HFF-Myc (cell line): ENCODE data around the gene ANGPTL4.

Experiments used
- DNase-seq: peaks from one replicate; pipeline ENCODE4 v3.0.0-alpha.2; 2011; ENCODE audit warnings: low read depth; ENCODE audit errors: extremely low read depth
- H3K4me3 ChIP-seq: replicated peaks from 2 replicates; pipeline ENCODE4 v1.5.1; 2011; ENCODE audit warnings: low read depth, mild to moderate bottlenecking, control low read depth, low read length
- TF ChIP-seq, protein P1 (sequence below): IDR thresholded peaks from 2 replicates; pipeline ENCODE4 v1.5.1; 2012; ENCODE audit warnings: mild to moderate bottlenecking, low read depth, low read length, control low read depth; ENCODE audit errors: missing control alignments

Gene ANGPTL4

DNA sequence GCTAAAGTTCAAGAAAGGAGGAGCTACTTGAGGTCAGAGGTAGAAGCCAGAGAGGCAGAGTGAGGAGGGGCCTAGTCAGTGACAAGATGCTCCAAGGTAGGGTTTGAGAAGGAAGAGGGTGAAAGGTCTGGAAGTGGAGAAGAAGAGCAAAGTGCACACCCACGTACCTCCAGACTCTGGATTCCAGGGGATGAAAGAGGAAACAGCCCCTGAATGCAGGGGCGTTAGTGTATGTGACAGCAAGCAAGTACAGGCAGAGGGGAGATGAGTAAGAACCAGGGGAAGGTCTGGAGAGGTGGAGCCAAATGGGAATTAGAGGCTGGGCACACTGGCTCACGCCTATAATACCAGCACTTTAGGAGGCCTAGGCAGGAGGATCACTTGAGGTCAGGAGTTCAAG lies 34.0 kb upstream of the ANGPTL4 start:
- DNase-seq, result no peak
- TF ChIP-seq, protein P1, sequence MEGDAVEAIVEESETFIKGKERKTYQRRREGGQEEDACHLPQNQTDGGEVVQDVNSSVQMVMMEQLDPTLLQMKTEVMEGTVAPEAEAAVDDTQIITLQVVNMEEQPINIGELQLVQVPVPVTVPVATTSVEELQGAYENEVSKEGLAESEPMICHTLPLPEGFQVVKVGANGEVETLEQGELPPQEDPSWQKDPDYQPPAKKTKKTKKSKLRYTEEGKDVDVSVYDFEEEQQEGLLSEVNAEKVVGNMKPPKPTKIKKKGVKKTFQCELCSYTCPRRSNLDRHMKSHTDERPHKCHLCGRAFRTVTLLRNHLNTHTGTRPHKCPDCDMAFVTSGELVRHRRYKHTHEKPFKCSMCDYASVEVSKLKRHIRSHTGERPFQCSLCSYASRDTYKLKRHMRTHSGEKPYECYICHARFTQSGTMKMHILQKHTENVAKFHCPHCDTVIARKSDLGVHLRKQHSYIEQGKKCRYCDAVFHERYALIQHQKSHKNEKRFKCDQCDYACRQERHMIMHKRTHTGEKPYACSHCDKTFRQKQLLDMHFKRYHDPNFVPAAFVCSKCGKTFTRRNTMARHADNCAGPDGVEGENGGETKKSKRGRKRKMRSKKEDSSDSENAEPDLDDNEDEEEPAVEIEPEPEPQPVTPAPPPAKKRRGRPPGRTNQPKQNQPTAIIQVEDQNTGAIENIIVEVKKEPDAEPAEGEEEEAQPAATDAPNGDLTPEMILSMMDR, result no peak

DNA sequence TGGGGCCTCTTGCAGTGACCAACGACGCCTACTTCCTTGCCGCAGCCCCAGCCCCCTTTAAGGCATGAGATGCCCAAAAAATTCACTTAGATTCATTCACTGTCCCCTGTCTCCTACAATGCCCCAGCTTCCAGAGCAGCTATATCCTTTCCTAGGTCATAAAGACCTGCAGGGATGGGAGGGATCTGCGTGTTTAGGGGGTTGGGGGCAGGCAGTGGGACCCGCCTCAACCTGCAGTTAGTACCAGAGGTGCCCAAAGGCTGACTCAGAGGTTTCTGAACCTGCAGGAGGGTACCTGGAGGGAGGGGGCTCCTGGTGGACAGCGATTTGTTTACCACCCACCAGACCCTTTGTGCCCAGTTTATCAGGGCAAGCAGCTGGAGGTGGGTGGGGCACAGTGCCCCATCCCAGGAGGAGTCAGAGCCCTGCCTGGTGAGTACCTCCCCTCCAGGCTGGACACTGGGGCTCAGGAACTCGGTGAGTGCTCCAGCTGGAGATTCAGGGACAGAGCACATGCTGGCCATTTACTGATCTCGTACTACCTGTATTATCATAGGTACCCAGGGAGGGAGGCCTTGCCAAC lies 32.6 kb upstream of the ANGPTL4 start:
- TF ChIP-seq, protein P1, result no peak
- DNase-seq, result no peak
- no peak overlapping the region for H3K4me3 ChIP-seq

More for the DNA sequence above, 34.0 kb upstream of the ANGPTL4 start:
- H3K4me3 ChIP-seq, result no peak overlapping the region

GRCh38 chr19:8332976-8333766 lies 30.8 kb upstream of the ANGPTL4 start:
- DNase-seq, result no peak
- no peak overlapping the region for H3K4me3 ChIP-seq
- TF ChIP-seq, protein P1, result no peak

DNA sequence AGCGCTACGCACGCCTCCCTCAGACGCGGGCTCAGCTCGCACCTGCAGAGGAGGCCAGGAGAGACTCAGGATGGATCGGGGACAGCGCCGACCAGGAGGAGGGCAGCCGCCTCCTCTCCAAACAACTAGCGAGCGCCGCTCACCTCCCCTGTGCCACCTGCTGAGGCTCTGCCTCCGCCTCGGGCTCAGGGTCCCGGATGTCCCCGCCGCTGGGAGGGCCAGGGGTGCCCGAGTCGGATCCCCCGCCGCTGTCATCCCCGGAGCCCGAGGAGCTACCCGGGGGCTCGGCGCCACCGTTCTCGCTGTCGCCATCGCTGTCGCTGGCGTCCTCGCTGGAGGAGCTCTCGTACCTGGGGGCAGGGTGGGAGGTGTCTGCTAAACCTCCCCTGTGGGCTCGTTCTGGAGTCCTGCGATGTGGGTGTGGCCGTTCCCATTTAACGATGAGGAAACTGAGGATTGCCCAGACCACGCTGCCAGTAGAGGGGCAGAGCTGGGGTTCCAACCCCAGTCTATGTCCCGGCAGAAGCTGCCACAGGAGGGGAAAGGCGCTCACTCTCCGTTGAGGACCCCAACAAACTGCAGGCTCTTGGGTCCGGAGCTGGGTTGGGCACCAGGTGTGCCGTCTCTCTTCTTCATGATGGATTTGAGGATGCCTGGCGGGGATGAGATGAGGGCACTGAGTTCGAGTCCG lies 30.0 kb upstream of the ANGPTL4 start:
- TF ChIP-seq, protein P1, result no peak
- DNase-seq, result no peak
- H3K4me3 ChIP-seq, result peak overlapping the region; percentile 7; the same call in 1 of the 2 replicates

DNA sequence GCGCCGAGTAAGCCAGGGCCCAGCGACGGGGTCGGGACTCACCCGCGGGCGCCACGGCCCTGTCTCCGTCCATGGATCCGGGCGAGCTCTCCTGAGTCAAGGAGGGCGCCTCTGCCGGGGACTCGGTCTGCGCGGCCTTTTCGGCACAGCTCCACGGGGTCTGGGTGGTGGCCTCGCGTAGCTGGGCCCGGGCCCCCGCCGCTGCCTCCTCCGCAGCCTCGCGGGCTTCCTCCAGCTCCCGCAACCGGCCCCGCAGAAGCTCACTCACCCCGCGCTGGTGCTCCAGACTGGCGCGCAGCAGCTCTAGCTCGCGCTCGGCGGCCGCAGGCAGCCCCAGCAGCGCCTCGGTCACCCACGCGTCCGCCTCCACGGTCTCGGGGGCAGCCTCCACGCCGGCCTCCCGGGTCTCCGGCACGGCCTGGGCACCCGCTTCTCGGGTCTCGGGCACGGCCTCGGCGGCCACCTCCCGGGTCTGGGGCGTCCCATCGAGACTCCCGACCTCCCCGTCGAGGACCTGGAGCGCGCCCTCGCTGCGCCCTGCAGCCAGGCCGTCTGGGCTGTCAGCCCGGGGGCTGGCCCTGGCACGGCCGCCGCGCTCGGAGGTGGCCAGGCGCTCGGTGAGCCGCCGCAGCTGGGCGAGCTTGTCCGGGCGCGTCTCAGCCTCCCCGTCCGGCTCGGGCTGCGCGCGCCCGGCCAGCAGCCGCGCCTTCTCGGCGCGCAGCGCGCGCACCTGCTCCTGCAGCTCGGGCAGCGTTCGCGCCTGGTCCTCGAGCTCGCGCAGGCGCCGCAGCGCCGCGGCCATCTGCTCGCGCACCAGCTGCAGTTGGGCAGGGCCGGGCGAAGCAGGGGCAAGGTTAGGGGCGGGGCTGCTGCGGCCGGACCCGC lies 29.3 kb upstream of the ANGPTL4 start:
- no peak for DNase-seq
- H3K4me3 ChIP-seq, result peak overlapping the region; percentile 7; the same call in 1 of the 2 replicates
- TF ChIP-seq, protein P1, result no peak
